HepG2 (cell line): ENCODE results near the gene ALK. TPM values are rescaled to one million over a fixed set of nuclear protein-coding genes. Genes with fewer than 3 reads are reported as not detected.

ENCODE experiments used
- ATAC-seq: fragments of 200-7000 bp; cut with Tn5 transposase; 3 replicates; pipeline ENCODE4 v1.9.1; 2020; ENCODE audit warnings: mild to moderate bottlenecking, moderate library complexity
- BruUV-seq: library from RNA; stranded (reverse); fragments of 400-500 nt; replicated peaks from 2 replicates; lab custom pipeline; 2021; lab: Mats Ljungman, UMichigan
- CTCF ChIA-PET: fragments of 300-600 bp; formaldehyde crosslinking; extraction: SDS; loops from one replicate; lab custom pipeline; 2021; ENCODE audit warnings: low total read pairs, inconsistent platforms, low intra/inter-chr PET ratio; lab: Yijun Ruan, JAX
- POLR2A ChIA-PET: fragments of 350-600 bp; sonication (Branson Sonifier 250); formaldehyde crosslinking; loops from one replicate; lab custom pipeline; 2020; ENCODE audit warnings: antibody characterized with exemption, inconsistent platforms; lab: Yijun Ruan, JAX
- DNase-seq: peaks from one replicate; pipeline ENCODE4 v3.0.0-alpha.2; 2015; ENCODE audit warnings: low spot score
- FAIRE-seq: peaks from 3 replicates; lab custom pipeline; 2011; peaks lifted over from hg19 to GRCh38; lab: Jason Lieb, UNC
- H2AFZ ChIP-seq: one replicate; pipeline ENCODE4 v1.6.1; 2011; ENCODE audit warnings: low read length, inconsistent platforms
- H3K27ac ChIP-seq: fragments of 300-600 bp; 3 replicates; pipeline ENCODE4 v1.8.0; 2011; ENCODE audit warnings: mixed run types, mild to moderate bottlenecking, mixed read lengths, low read length, inconsistent platforms; ENCODE audit not compliant: insufficient read depth; ENCODE audit errors: extremely low read length
- H3K27me3 ChIP-seq, 2 experiments: fragments of 200-600 bp in 1 of 2; 2 replicates in 1 of 2; 3 replicates in 1 of 2; pipeline versions ENCODE4 v1.6.0 to v1.8.0; 2011; ENCODE audit warnings: low read length in 2 of 2, mild to moderate bottlenecking in 2 of 2, moderate library complexity in 2 of 2, inconsistent platforms in 1 of 2; ENCODE audit not compliant: insufficient read depth in 2 of 2, control insufficient read depth in 1 of 2
- H3K36me3 ChIP-seq, 2 experiments: fragments of 200-600 bp in 1 of 2; replicated peaks in 1 of 2; 2 replicates in 1 of 2; 3 replicates in 1 of 2; pipeline versions ENCODE4 v1.5.1 to v1.8.0; 2011; ENCODE audit warnings: low read length in 2 of 2, inconsistent platforms in 1 of 2; ENCODE audit not compliant: insufficient read depth in 2 of 2, control insufficient read depth in 1 of 2
- H3K4me1 ChIP-seq: 2 replicates; pipeline ENCODE4 v1.5.1; 2012; ENCODE audit warnings: low read length, inconsistent platforms; ENCODE audit not compliant: insufficient read depth
- H3K4me2 ChIP-seq: 2 replicates; pipeline ENCODE4 v1.6.0; 2011; ENCODE audit warnings: low read depth, low read length, inconsistent platforms
- H3K4me3 ChIP-seq, 3 experiments: fragments of 200-600 bp in 1 of 3; sonication (generic), shearing (Covaris generic) in 1 of 3; replicated peaks in 1 of 3; 2 replicates each; pipeline ENCODE4 v1.5.1; 2011 to 2016; ENCODE audit warnings: low read length in 3 of 3, inconsistent platforms in 2 of 3, low read depth in 2 of 3, mild to moderate bottlenecking in 2 of 3, control low read depth in 1 of 3, mixed read lengths in 1 of 3; ENCODE audit not compliant: insufficient read depth in 1 of 3
- H3K79me2 ChIP-seq: one replicate; pipeline ENCODE4 v1.6.1; 2011; ENCODE audit warnings: low read length, inconsistent platforms; ENCODE audit not compliant: insufficient read depth
- H3K9ac ChIP-seq: 2 replicates; pipeline ENCODE4 v1.6.0; 2011; ENCODE audit warnings: mild to moderate bottlenecking, low read depth, low read length, inconsistent platforms; ENCODE audit not compliant: insufficient read depth
- H3K9me3 ChIP-seq: 2 replicates; pipeline ENCODE4 v1.5.1; 2012; ENCODE audit warnings: mild to moderate bottlenecking, low read length
- H4K20me1 ChIP-seq: 2 replicates; pipeline ENCODE4 v1.6.0; 2011; ENCODE audit warnings: inconsistent platforms, mild to moderate bottlenecking, low read length, moderate library complexity; ENCODE audit not compliant: insufficient read depth
- CEBPB ChIP-seq: IDR thresholded peaks from 2 replicates; pipeline ENCODE4 v1.6.1; 2011; ENCODE audit warnings: low read depth, low read length, improper control_type of control experiment, borderline replicate concordance
- MAFG ChIP-seq: sonication (generic); formaldehyde crosslinking; IDR thresholded peaks from 2 replicates; pipeline ENCODE4 v1.5.1; 2020; ENCODE audit warnings: mild to moderate bottlenecking, missing genetic modification reagents
- MTF2 ChIP-seq: sonication (generic); formaldehyde crosslinking; IDR thresholded peaks from 2 replicates; pipeline ENCODE4 v1.5.0; 2020; ENCODE audit warnings: missing genetic modification reagents, borderline replicate concordance
- NCOA5 ChIP-seq: sonication (generic); formaldehyde crosslinking; IDR thresholded peaks from 2 replicates; pipeline ENCODE4 v1.4.0; 2020; ENCODE audit warnings: missing genetic modification reagents
- NR1H2 ChIP-seq: sonication (generic); formaldehyde crosslinking; IDR thresholded peaks from 2 replicates; pipeline ENCODE4 v1.8.1; 2022; ENCODE audit warnings: low read depth, missing genetic modification reagents, borderline replicate concordance
- RBFOX2 ChIP-seq: fragments of 200-400 bp; formaldehyde crosslinking; IDR thresholded peaks from 2 replicates; pipeline ENCODE4 v1.6.1; 2017; ENCODE audit warnings: low read depth, mild to moderate bottlenecking, low read length
- RFX3 ChIP-seq: IDR thresholded peaks from 2 replicates; pipeline ENCODE4 v1.6.1; 2016; ENCODE audit warnings: missing biosample characterization, missing genetic modification reagents
- RNF219 ChIP-seq: sonication (generic); formaldehyde crosslinking; IDR thresholded peaks from 2 replicates; pipeline ENCODE4 v1.5.0; 2020; ENCODE audit warnings: mild to moderate bottlenecking, missing genetic modification reagents
- TFDP1 ChIP-seq: IDR thresholded peaks from 2 replicates; pipeline ENCODE4 v1.6.1; 2016; ENCODE audit warnings: missing compliant biosample characterization, missing genetic modification reagents, borderline replicate concordance
- ZFP37 ChIP-seq: sonication (generic); formaldehyde crosslinking; IDR thresholded peaks from 2 replicates; pipeline ENCODE4 v1.4.0; 2020; ENCODE audit warnings: missing genetic modification reagents, borderline replicate concordance
- ZMAT3 ChIP-seq: sonication (generic); formaldehyde crosslinking; conservative IDR thresholded peaks from 2 replicates; pipeline ENCODE4 v1.7.0; 2021; ENCODE audit warnings: missing genetic modification reagents
- ZNF101 ChIP-seq: sonication (generic); formaldehyde crosslinking; IDR thresholded peaks from 2 replicates; pipeline ENCODE4 v1.4.0; 2020; ENCODE audit warnings: mild to moderate bottlenecking, low read depth, missing genetic modification reagents, borderline replicate concordance
- ZNF333 ChIP-seq: sonication (generic); formaldehyde crosslinking; IDR thresholded peaks from 2 replicates; pipeline ENCODE4 v1.4.0; 2020; ENCODE audit warnings: mild to moderate bottlenecking, missing genetic modification reagents, borderline replicate concordance
- ZNF746 ChIP-seq: sonication (generic); formaldehyde crosslinking; IDR thresholded peaks from 2 replicates; pipeline ENCODE4 v1.8.0; 2022; ENCODE audit warnings: mild to moderate bottlenecking, missing genetic modification reagents
- ZNF766 ChIP-seq: sonication (generic); formaldehyde crosslinking; IDR thresholded peaks from 2 replicates; pipeline ENCODE4 v1.5.0; 2020; ENCODE audit warnings: missing genetic modification reagents, borderline replicate concordance
- ZNF788 ChIP-seq: sonication (generic); formaldehyde crosslinking; IDR thresholded peaks from 2 replicates; pipeline ENCODE4 v1.5.0; 2020; ENCODE audit warnings: mild to moderate bottlenecking, missing genetic modification reagents, borderline replicate concordance
- WGBS: methylation state at CpG from one replicate; pipeline ENCODE4 v1.1.6; 2017; ENCODE audit warnings: low lambda C conversion rate; 5-methylcytosine and 5-hydroxymethylcytosine counted together
- in situ Hi-C: cut with HindIII; loops from 2 replicates; pipeline ENCODE4 v1.10.0; 2017; ENCODE audit warnings: low pct_unique_long_range_greater_than_20kb; ENCODE audit not compliant: extremely low pct_ligation_motif_present
- intact Hi-C: fragments of 100-400 bp; cut with micrococcal nuclease; formaldehyde crosslinking; loops from one replicate; pipeline ENCODE4 v1.10.0; 2022; ENCODE audit not compliant: unreplicated experiment
- polyA plus RNA-seq, 8 experiments: library from polyadenylated mRNA; depleted of rRNA in 3 of 8; stranded (reverse) in 7 of 8; unstranded in 1 of 8; fragments of >200 nt; fragmentation: Illumina TruSeq in 4 of 8; extraction: Trizol in 4 of 8; gene quantifications; 2 replicates each; pipeline versions ENCODE4 v1.2.1 to v1.2.3, GENCODE V29; 2011 to 2016; ENCODE audit warnings: low read depth in 4 of 8, missing spikeins in 1 of 8, mixed read lengths in 1 of 8; ENCODE audit not compliant: insufficient read depth in 1 of 8
- total RNA-seq, 5 experiments: library from RNA; depleted of rRNA; stranded (reverse); fragments of >200 nt; fragmentation: Illumina TruSeq; extraction: Trizol; gene quantifications; 2 replicates each; pipeline ENCODE4 v1.2.3, GENCODE V29; 2016; ENCODE audit warnings: low read depth in 1 of 5
- TF ChIP-seq, protein P1 (sequence below): fragments of 450-650 bp; IDR thresholded peaks from 2 replicates; pipeline ENCODE4 v1.6.1; 2017

The ALK gene
- total and polyA plus RNA-seq, 2 of the 13 experiments (the other 11 are each of a cell fraction or from before 2014, with no cell fraction given), result not detected

DNA sequence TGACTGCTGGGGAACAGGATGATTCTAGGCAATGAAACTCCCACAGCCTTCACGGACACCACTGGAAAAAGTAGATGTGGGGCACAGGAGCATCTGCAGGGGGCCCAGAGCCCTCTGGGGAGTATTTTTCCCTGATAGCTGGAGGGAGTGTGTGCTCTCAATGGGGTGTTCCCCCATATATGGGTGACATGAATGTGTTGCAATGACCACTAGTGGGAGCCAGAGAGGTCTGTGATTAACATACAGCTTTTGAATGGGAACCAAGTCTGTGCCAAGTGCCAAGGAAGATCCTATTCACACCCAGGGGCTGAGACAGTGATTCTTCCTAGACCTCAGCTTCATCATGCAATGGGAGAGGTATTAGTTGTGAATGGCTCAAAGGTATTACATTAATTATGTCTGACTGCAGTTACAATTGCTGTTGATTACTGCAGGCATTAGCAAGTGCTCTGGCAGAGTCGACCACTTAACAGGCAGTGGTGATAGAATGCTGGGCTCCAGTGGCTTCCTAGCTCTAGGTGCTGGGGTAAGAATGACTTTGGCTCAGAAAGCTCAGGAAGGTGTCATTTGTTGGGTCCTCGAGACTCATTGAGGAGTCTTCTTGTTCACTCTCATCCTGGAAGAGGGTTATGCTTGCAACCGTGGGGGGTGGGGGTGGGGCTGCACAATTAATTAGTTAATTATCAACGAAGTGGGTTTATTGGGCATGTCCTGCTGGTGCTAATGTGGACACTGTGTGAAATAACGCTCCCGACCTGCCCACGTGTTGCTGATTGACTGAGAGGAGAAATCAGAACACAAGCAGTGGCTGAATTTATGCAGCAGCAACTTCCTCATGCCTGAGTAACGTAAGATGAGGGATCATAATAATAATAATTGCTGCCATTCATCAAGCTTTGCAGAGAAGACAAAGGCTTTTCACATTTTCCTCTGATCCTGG lies 612.0 kb downstream of the ALK start:
- POLR2A ChIA-PET, result no interaction called here
- intact Hi-C loops, result loop anchor here (1.0 to 2.0 kb wide), 2 partner anchors 351 to 614 kb away; no protein-coding TSS in a partner anchor
- no peak for TF ChIP-seq ZNF766 (CRISPR knock-in tag)
- TF ChIP-seq RBFOX2, result no peak
- TF ChIP-seq ZNF101 (CRISPR knock-in tag), result no peak
- no peak for TF ChIP-seq ZNF788 (CRISPR knock-in tag)
- TF ChIP-seq ZMAT3 (CRISPR knock-in tag), result no peak
- no peak for TF ChIP-seq ZFP37 (CRISPR knock-in tag)
- no peak for TF ChIP-seq TFDP1 (CRISPR knock-in tag)
- TF ChIP-seq MAFG (CRISPR knock-in tag), result no peak
- no peak for TF ChIP-seq NR1H2 (CRISPR knock-in tag)
- no peak for TF ChIP-seq RFX3
- no peak for TF ChIP-seq MTF2 (CRISPR knock-in tag)
- TF ChIP-seq, protein P1, sequence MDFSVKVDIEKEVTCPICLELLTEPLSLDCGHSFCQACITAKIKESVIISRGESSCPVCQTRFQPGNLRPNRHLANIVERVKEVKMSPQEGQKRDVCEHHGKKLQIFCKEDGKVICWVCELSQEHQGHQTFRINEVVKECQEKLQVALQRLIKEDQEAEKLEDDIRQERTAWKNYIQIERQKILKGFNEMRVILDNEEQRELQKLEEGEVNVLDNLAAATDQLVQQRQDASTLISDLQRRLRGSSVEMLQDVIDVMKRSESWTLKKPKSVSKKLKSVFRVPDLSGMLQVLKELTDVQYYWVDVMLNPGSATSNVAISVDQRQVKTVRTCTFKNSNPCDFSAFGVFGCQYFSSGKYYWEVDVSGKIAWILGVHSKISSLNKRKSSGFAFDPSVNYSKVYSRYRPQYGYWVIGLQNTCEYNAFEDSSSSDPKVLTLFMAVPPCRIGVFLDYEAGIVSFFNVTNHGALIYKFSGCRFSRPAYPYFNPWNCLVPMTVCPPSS, result no peak
- TF ChIP-seq NCOA5 (CRISPR knock-in tag), result no peak
- peak; percentile 42; the same call in 1 of the 2 replicates for TF ChIP-seq CEBPB
- no peak for TF ChIP-seq ZNF333 (CRISPR knock-in tag)
- no peak for TF ChIP-seq ZNF746 (CRISPR knock-in tag)
- no peak for TF ChIP-seq RNF219 (CRISPR knock-in tag)

More for the DNA sequence above, 612.0 kb downstream of the ALK start:
- peak; percentile 62 for DNase-seq
- Histone ChIP-seq H3K79me2 (no peaks in the 10 kb centered on the region), H3K36me3 (no peaks in the 10 kb centered on the region), H3K9me3 (no peaks in the 10 kb centered on the region), H3K27me3 (peaks cover 0 to 24% of the 10 kb centered on the region in 2 experiments; a peak in 2 of 5 replicates), H3K9ac (no peak overlapping the region), H3K4me1 (no peaks in the 10 kb centered on the region), H3K4me3 (no peak overlapping the region), H3K4me2 (no peak overlapping the region), H4K20me1 (no peaks in the 10 kb centered on the region), H2AFZ (no peak overlapping the region), H3K27ac (no peak overlapping the region)
- CTCF ChIA-PET, result no interaction called here
- WGBS, result 11% methylated on average over 9 of the region's 9 CpGs
- peak; percentile 89 for FAIRE-seq
- in situ Hi-C loops, result no loop called here
- BruUV-seq, result no TSS peak
- ATAC-seq, result peak; percentile 94
